Ascending aorta (tissue), 2 donors: Measurements from ENCODE around the gene LIPG. TPM values are rescaled to one million over a fixed set of nuclear protein-coding genes. Genes with fewer than 3 reads are reported as not detected.
"Not testable (repeated sequence)": the region's sequence is repeated elsewhere in the genome, so short reads cannot be mapped to it uniquely, and the experiment has no call there.

ENCODE experiments used
- DNase-seq, 2 donors: peaks; one replicate each; pipeline ENCODE4 v3.0.0-alpha.2; 2019; ENCODE audit warnings: low spot score in 2 of 2
- H3K27ac ChIP-seq, 2 donors: fragments of 200-600 bp; sonication (generic); one replicate each; pipeline ENCODE4 v1.5.1; 2016 to 2017; ENCODE audit warnings: mild to moderate bottlenecking in 1 of 2
- H3K27me3 ChIP-seq: fragments of 200-600 bp; sonication (generic); one replicate; pipeline ENCODE4 v1.5.1; 2017
- H3K36me3 ChIP-seq, 2 donors: fragments of 200-600 bp; sonication (generic); one replicate each; pipeline ENCODE4 v1.5.1; 2016
- H3K4me1 ChIP-seq, 2 donors: fragments of 200-600 bp; sonication (generic); one replicate each; pipeline ENCODE4 v1.5.1; 2016 to 2017; ENCODE audit warnings: mild to moderate bottlenecking in 1 of 2
- H3K4me3 ChIP-seq, 2 donors: fragments of 200-600 bp; sonication (generic); one replicate each; pipeline ENCODE4 v1.5.1; 2016 to 2017; ENCODE audit warnings: mild to moderate bottlenecking in 1 of 2
- H3K9me3 ChIP-seq, 2 donors: fragments of 200-600 bp; sonication (generic); one replicate each; pipeline ENCODE4 v1.5.1; 2016
- CTCF ChIP-seq, 3 experiments: fragments of 200-600 bp in 2 of 3; fragments of 450-650 bp in 1 of 3; sonication (generic) in 2 of 3; IDR thresholded peaks; one replicate each; pipeline ENCODE4 v1.5.1; 2016 to 2019; ENCODE audit warnings: antibody characterized with exemption in 3 of 3, mild to moderate bottlenecking in 1 of 3, moderate library complexity in 1 of 3
- intact Hi-C: fragments of 100-400 bp; cut with DNase I; formaldehyde crosslinking; loops from one replicate; pipeline ENCODE4 v1.15.1; 2023
- total RNA-seq: library from RNA; depleted of rRNA; stranded (reverse); fragments of >200 nt; gene quantifications from one replicate; pipeline ENCODE4 v1.1.0, GENCODE V29; 2016

The LIPG gene
- total RNA-seq, 1 donor from 2014 or later = 1.6 TPM

- TF ChIP-seq CTCF (IDR thresholded peaks at IDR 0.05) = peak; percentile 10 to 42 (median 16)
- H3K27me3 ChIP-seq, H3K4me3 ChIP-seq, H3K27ac ChIP-seq, DNase-seq, H3K9me3 ChIP-seq, intact Hi-C loops, H3K36me3 ChIP-seq: not testable (repeated sequence)
- peaks cover 0 to 19% of the 10 kb centered on the region in 2 donors for H3K4me1 ChIP-seq
Observed at GRCh38 chr18:49559326-49559931, 2.4 kb upstream of the LIPG start.

GRCh38 chr18:49560277-49560623 is 1.6 kb upstream of the LIPG start:
- TF ChIP-seq CTCF (IDR thresholded peaks at IDR 0.05) = no peak
- H3K36me3 ChIP-seq = no peaks in the 10 kb centered on the region
- H3K27ac ChIP-seq = no peak overlapping the region
- peaks cover 0 to 19% of the 10 kb centered on the region in 2 donors for H3K4me1 ChIP-seq
- no peak for DNase-seq
- no peaks in the 10 kb centered on the region for H3K9me3 ChIP-seq
- intact Hi-C loops = loop anchor here (5.0 kb wide), 1 partner anchor 297 kb away; no protein-coding TSS in a partner anchor
- H3K27me3 ChIP-seq = peaks cover 1% of the 10 kb centered on the region
- H3K4me3 ChIP-seq = peak overlapping the region; percentile 46 to 51

GRCh38 chr18:49560624-49561288 is 1.1 kb upstream of the LIPG start:
- peaks cover 0 to 19% of the 10 kb centered on the region in 2 donors for H3K4me1 ChIP-seq
- no peak for DNase-seq
- peak overlapping the region; percentile 46 to 51 for H3K4me3 ChIP-seq
- H3K9me3 ChIP-seq = no peaks in the 10 kb centered on the region
- no peak overlapping the region for H3K27ac ChIP-seq
- H3K27me3 ChIP-seq = peaks cover 3% of the 10 kb centered on the region
- no peaks in the 10 kb centered on the region for H3K36me3 ChIP-seq
- TF ChIP-seq CTCF (IDR thresholded peaks at IDR 0.05) = no peak
- intact Hi-C loops = loop anchor here (5.0 kb wide), 1 partner anchor 297 kb away; no protein-coding TSS in a partner anchor

GRCh38 chr18:49562481-49563129 is 748 bp downstream of the LIPG start:
- no peak overlapping the region for H3K4me3 ChIP-seq
- peaks cover 3% of the 10 kb centered on the region for H3K27me3 ChIP-seq
- H3K27ac ChIP-seq = no peak overlapping the region
- no peaks in the 10 kb centered on the region for H3K9me3 ChIP-seq
- H3K36me3 ChIP-seq = no peaks in the 10 kb centered on the region
- DNase-seq = no peak
- peaks cover 0 to 19% of the 10 kb centered on the region in 2 donors for H3K4me1 ChIP-seq
- intact Hi-C loops = loop anchor here (5.0 kb wide), 1 partner anchor 295 kb away; no protein-coding TSS in a partner anchor
- no peak for TF ChIP-seq CTCF (IDR thresholded peaks at IDR 0.05)

- no peak overlapping the region for H3K4me3 ChIP-seq
- peaks cover 0 to 19% of the 10 kb centered on the region in 2 donors for H3K4me1 ChIP-seq
- H3K27ac ChIP-seq = no peak overlapping the region
- no peak for DNase-seq
- H3K27me3 ChIP-seq = peaks cover 3% of the 10 kb centered on the region
- H3K36me3 ChIP-seq = no peaks in the 10 kb centered on the region
- intact Hi-C loops = loop anchor here (5.0 kb wide), 1 partner anchor 294 kb away; no protein-coding TSS in a partner anchor
- TF ChIP-seq CTCF (IDR thresholded peaks at IDR 0.05) = no peak
- no peaks in the 10 kb centered on the region for H3K9me3 ChIP-seq
Observed at GRCh38 chr18:49563130-49563540, 1.3 kb downstream of the LIPG start.
